ENCODE results near the gene SHANK3. TPM values are rescaled to one million over a fixed set of nuclear protein-coding genes. Genes with fewer than 3 reads are reported as not detected.
A peak's percentile ranks its signal among the peaks of the same experiment; 100 is the strongest.

SHANK3 gene
- total and polyA plus RNA-seq, 2 of the 8 experiments (the other 6 are each of a cell fraction or from before 2014, with no cell fraction given): 1.5 to 6.0 TPM

DNA sequence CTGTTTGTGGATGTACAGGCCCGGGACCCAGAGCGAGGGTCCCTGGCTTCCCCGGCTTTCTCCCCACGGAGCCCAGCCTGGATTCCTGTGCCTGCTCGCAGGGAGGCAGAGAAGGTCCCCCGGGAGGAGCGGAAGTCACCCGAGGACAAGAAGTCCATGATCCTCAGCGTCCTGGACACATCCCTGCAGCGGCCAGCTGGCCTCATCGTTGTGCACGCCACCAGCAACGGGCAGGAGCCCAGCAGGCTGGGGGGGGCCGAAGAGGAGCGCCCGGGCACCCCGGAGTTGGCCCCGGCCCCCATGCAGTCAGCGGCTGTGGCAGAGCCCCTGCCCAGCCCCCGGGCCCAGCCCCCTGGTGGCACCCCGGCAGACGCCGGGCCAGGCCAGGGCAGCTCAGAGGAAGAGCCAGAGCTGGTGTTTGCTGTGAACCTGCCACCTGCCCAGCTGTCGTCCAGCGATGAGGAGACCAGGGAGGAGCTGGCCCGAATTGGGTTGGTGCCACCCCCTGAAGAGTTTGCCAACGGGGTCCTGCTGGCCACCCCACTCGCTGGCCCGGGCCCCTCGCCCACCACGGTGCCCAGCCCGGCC, 48.7 kb downstream of the SHANK3 start:
- TF ChIP-seq EGR1 (IDR thresholded peaks at IDR 0.05; ENCODE audit: borderline replicate concordance, low read depth, low read length) (no peak), FOSL1 (IDR thresholded peaks at IDR 0.05; ENCODE audit: insufficient read depth, low read depth, low read length) (no peak), SIN3A (conservative IDR thresholded peaks at IDR 0.05 in 1 of 2, IDR thresholded peaks at IDR 0.05 in 1 of 2; ENCODE audit: low read depth in 1 of 2, low read length in 2 of 2) (no peak), JUND (IDR thresholded peaks at IDR 0.05; ENCODE audit: low read length) (no peak), CHD1 (IDR thresholded peaks at IDR 0.05; ENCODE audit: low read depth, low read length) (no peak)
- Histone ChIP-seq H3K18ac (ENCODE audit: extremely low read depth, low read length) (no peak overlapping the region), H2BK120ac (replicated peaks; ENCODE audit: low read depth, low read length) (no peak overlapping the region), H4K91ac (replicated peaks; ENCODE audit: insufficient read length, low read length) (no peak overlapping the region), H3K4me3 (ENCODE audit: extremely low read depth in 1 of 4, insufficient read depth in 2 of 4, low read depth in 3 of 4, low read length in 4 of 4) (peak overlapping the region in 1 of 4 experiments; percentile 56; a peak in 2 of 8 replicates), H3K23ac (ENCODE audit: insufficient read length) (no peak overlapping the region), H3K27me3 (replicated peaks in 1 of 4; ENCODE audit: control insufficient read depth in 3 of 4, extremely low read depth in 1 of 4, insufficient read depth in 3 of 4, low read length in 3 of 4) (peaks cover 31 to 66% (median 51%) of the 10 kb centered on the region in 4 experiments), H3K79me2 (ENCODE audit: control insufficient read depth in 1 of 2, insufficient read depth in 2 of 2, low read length in 2 of 2) (no peaks in the 10 kb centered on the region), H3K14ac (ENCODE audit: insufficient read length) (no peak overlapping the region), H2AK5ac (ENCODE audit: low read depth, low read length) (no peak overlapping the region), H3K4me1 (replicated peaks in 1 of 4; ENCODE audit: control insufficient read depth in 3 of 4, insufficient read depth in 4 of 4, low read length in 3 of 4) (peaks cover 0 to 6% (median 0%) of the 10 kb centered on the region in 4 experiments; a peak in 2 of 7 replicates), H3K4me2 (ENCODE audit: insufficient read depth in 1 of 2, low read depth in 2 of 2, low read length in 2 of 2) (0 out of 4 replicates have a peak overlapping the region, but pooled peaks of 1 of the 2 experiments have one; percentile 10), H3K4ac (replicated peaks; ENCODE audit: insufficient read length, low read depth, low read length) (no peak overlapping the region), H2BK5ac (ENCODE audit: low read depth, low read length) (no peak overlapping the region), H3K79me1 (ENCODE audit: low read depth, low read length) (no peaks in the 10 kb centered on the region), H2AFZ (ENCODE audit: low read length) (no peak overlapping the region), H3K36me3 (ENCODE audit: control insufficient read depth in 2 of 4, insufficient read depth in 4 of 4, low read length in 3 of 4) (peaks cover 0 to 7% (median 2%) of the 10 kb centered on the region in 4 experiments; a peak in 3 of 8 replicates), H3K9ac (replicated peaks in 1 of 4; ENCODE audit: extremely low read depth in 1 of 4, low read depth in 3 of 4, low read length in 3 of 4) (no peak overlapping the region), H3K9me3 (ENCODE audit: insufficient read depth in 2 of 2, low read depth in 1 of 2, low read length in 1 of 2) (no peaks in the 10 kb centered on the region), H2BK12ac (ENCODE audit: low read depth, low read length) (no peak overlapping the region), H3K23me2 (ENCODE audit: low read depth, low read length) (peaks cover 1% of the 10 kb centered on the region; the same call in 1 of the 2 replicates), H4K8ac (ENCODE audit: extremely low read depth, insufficient read depth, low read length) (0 out of 2 replicates have a peak overlapping the region, but pooled peaks have one; percentile 40), H4K5ac (ENCODE audit: insufficient read length, low read depth, low read length) (no peak overlapping the region), H4K20me1 (replicated peaks in 1 of 2; ENCODE audit: control insufficient read depth in 1 of 2, insufficient read depth in 2 of 2, low read length in 2 of 2) (peaks cover 13 to 25% of the 10 kb centered on the region in 2 experiments), H3K27ac (ENCODE audit: low read depth, low read length) (no peak overlapping the region), H2BK15ac (ENCODE audit: low read length) (no peak overlapping the region), H2BK20ac (ENCODE audit: low read length) (no peak overlapping the region), H3K56ac (replicated peaks; ENCODE audit: insufficient read length, low read depth, low read length) (no peak overlapping the region)
- DNase-seq (ENCODE audit: low read depth in 1 of 2, low spot score in 2 of 2): no peak
- WGBS, 2 experiments (ENCODE audit: extremely low coverage in 1 of 2, insufficient coverage in 1 of 2, insufficient read length in 1 of 2, insufficient replicate concordance in 2 of 2, low coverage in 1 of 2, low lambda C conversion rate in 2 of 2, missing lambda C conversion rate in 1 of 2): 84% methylated on average over 14 of the region's 32 CpGs; no CpG with 5 or more reads in 1 of the 2 experiments
- ChIA-PET CTCF (ENCODE audit: partially characterized antibody) (interaction anchor here (0.8 to 4.1 kb wide), 9 partner anchors 9 to 93 kb away, joined by 3 to 24 read pairs (median 3); partner anchors contain the start of gene ARSA), POLR2A (ENCODE audit: partially characterized antibody) (interaction anchor here (0.9 kb wide), 1 partner anchor 9 kb away, joined by 3 read pairs; no protein-coding TSS in a partner anchor)
- no peak for FAIRE-seq
